Skeletal muscle cell (primary cell): ENCODE results near the gene AKTIP.
"Not testable (repeated sequence)": the region's sequence is repeated elsewhere in the genome, so short reads cannot be mapped to it uniquely, and the experiment has no call there.

ENCODE experiments used
- DNase-seq: peaks from one replicate; pipeline ENCODE4 v3.0.0-alpha.2; 2010; ENCODE audit warnings: low read depth
- H3K4me3 ChIP-seq: 2 replicates; pipeline ENCODE4 v1.5.1; 2011; ENCODE audit warnings: low read depth, mild to moderate bottlenecking, control low read depth, low read length, moderate library complexity

Gene AKTIP

DNA sequence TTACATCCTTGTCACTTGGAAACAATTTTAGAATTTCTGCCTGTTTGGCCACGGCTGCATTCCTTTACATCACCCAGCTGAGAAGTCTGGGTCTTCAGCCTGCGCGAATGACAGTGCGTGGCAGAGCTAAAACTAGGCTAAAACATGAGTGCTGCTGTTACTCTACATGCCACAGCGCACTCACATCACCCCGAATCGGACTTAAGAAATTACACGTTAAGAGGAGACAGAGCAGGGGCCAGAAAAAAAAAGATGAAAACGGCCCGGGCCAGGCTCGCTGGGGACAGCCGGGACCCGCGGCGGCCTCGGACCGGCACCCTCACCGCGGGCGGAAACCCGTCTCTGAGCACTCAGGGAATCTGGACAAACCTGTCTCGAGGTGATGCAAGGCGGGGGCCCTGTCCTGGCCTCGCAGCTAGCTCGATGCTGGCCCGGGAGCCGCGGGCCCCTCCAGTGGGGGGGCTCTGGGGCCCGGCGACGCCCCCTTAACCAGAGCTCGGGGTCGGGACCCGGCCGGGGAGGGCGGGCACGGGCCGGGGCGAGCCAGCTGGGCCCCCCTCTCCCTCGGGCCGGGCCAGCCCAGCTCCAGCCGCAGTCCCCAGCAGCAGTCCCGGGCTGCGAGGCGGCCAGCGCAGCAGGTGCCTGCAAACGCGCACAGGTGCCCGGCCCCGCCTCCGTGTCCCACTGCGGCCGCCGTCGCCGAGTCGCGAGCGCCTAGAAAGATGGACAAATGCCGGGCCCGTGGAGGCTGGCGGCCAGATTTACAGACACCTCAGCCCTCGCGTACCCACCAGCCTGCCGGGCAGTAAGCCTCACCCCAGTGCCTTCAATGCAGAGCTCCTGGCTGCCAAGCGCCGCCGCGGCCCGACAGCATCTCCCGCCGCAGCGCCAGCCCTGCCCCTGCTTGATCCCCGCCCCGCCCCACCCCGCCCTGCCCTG is at the start of gene AKTIP:
Gene AKTIP, minus strand, starts transcription at position 879 of the 939 bp plus-strand sequence. CDS start 2,950 bp downstream, outside the sequence.
- peak within 1 kb of the TSS; percentile 79 for H3K4me3 ChIP-seq
- no peak for DNase-seq

- DNase-seq, result peak; percentile 70
- H3K4me3 ChIP-seq, result no peak overlapping the region
These were observed 47.1 kb upstream of the AKTIP start for GRCh38 chr16:53549970-53550690.

DNA sequence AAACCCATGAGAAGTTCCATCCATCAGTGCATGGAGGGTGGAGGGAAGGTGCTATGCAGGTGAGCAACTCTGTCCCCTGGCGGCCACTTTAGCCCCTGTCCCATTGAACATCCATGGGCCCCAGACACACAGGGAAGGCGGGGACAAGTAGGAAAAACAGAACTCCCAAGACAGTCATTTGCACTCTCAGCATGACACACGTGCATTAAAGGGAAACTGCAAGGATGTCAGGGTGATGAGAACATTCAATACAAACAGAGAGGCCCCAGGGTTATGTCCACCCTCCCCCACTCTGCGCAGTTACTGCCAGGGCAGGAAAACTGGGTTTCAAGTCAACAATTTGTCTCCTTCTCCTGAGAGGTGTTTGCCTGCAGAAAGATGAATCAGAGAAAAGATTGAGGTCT is 44.0 kb upstream of the AKTIP start:
- DNase-seq, result peak; percentile 60
- no peak overlapping the region for H3K4me3 ChIP-seq

- H3K4me3 ChIP-seq, result no peak overlapping the region
- no peak for DNase-seq
These were observed 42.4 kb upstream of the AKTIP start for GRCh38 chr16:53545433-53545832.

DNA sequence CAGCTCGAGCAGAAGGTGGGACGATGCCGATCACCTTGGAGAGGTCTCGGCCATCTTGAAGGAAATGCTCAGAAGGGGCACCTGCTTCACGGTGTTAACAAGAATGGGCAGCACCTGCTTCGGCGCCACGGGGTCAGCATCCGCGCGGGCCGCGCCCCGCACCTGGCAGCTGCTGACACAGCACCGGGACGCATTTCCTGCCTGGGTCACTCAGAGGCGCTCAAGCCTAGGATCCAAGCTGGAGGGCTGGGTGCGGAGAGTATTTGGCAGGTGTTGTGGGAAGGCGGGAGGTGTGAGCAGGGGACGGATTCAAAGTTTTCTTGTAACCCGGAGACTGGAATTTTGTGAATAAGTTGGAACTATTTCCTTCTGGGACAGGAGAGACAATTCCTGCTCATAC is 39.3 kb upstream of the AKTIP start:
- no peak for DNase-seq
- no peak overlapping the region for H3K4me3 ChIP-seq

GRCh38 chr16:53541326-53541725 is 38.3 kb upstream of the AKTIP start:
- peak; percentile 87 for DNase-seq
- H3K4me3 ChIP-seq, result no peak overlapping the region

DNA sequence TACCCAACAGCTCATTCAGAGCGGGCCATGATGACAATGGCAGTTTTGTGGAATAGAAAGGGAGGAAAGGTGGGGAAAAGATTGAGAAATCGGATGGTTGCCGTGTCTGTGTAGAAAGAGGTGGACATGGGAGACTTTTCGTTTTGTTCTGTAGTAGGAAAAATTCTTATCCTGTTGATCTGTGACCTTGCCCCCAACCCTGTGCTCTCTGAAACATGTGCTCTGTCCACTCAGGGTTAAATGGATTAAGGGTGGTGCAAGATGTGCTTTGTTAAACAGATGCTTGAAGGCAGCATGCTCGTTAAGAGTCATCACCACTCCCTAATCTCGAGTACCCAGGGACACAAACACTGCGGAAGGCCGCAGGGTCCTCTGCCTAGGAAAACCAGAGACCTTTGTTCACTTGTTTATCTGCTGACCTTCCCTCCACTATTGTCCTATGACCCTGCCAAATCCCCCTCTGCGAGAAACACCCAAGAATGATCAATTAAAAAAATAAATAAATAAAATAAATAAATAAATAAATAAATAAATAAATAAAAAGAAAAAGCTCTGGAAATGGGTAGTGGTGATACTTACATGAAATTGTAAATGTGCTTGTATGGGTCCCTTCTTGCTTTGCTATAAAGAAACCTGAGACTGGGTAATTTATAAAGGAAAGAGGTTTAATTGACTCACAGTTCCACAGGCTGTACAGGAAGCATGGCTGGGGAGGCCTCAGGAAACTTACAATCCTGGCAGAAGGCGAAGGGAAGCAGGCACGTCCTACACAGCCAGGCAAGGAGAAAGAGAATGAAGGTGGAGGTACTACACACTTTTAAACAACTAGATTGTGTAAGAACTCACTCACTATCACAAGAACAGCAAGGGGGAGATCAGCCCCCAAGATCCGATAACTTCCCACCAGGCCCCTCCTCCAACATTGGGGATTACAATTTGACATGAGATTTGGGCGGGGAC is 37.0 kb upstream of the AKTIP start:
- not testable (repeated sequence) for DNase-seq, H3K4me3 ChIP-seq

DNA sequence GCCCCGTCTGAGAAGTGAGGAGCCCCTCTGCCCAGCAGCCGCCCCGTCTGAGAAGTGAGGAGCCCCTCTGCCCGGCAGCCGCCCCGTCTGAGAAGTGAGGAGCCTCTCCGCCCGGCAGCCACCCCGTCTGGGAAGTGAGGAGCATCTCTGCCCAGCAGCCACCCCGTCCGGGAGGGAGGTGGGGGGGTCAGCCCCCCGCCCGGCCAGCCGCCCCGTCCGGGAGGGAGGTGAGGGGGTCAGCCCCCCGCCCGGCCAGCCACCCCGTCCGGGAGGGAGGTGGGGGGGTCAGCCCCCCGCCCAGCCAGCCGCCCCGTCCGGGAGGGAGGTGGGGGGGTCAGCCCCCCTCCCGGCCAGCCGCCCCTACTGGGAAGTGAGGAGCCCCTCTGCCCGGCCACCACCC is 36.3 kb upstream of the AKTIP start:
- DNase-seq, H3K4me3 ChIP-seq: not testable (repeated sequence)

GRCh38 chr16:53537626-53538025 is 34.6 kb upstream of the AKTIP start:
- DNase-seq, result no peak

GRCh38 chr16:53534206-53534605 is 31.2 kb upstream of the AKTIP start:
- no peak overlapping the region for H3K4me3 ChIP-seq

More at GRCh38 chr16:53537626-53538025, 34.6 kb upstream of the AKTIP start:
- no peak overlapping the region for H3K4me3 ChIP-seq

GRCh38 chr16:53530741-53531140 is 27.7 kb upstream of the AKTIP start:
- no peak overlapping the region for H3K4me3 ChIP-seq
- DNase-seq, result no peak

More at GRCh38 chr16:53534206-53534605, 31.2 kb upstream of the AKTIP start:
- DNase-seq, result no peak

- DNase-seq, result no peak
- H3K4me3 ChIP-seq, result no peak overlapping the region
These were observed 27.0 kb upstream of the AKTIP start for GRCh38 chr16:53530046-53530445.

DNA sequence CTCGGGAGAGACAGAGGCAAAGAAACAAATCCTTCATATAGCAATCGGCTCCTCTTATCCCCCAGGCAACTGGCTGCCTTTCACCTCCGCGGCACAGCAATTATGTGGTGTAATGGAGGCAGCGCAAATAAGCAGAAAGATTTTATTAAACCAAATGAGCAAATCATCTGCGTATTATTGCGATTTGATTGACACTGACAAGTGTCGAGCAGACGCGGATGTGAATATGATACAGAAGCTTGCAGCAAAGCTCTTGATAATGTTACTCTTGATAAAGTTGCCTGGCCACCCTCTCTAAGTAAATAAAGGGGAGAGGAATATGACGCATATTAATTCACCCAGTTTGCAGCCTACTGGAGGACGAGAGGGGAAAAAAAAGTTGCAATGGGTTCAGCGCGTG is 26.5 kb upstream of the AKTIP start:
- no peak overlapping the region for H3K4me3 ChIP-seq
- no peak for DNase-seq

DNA sequence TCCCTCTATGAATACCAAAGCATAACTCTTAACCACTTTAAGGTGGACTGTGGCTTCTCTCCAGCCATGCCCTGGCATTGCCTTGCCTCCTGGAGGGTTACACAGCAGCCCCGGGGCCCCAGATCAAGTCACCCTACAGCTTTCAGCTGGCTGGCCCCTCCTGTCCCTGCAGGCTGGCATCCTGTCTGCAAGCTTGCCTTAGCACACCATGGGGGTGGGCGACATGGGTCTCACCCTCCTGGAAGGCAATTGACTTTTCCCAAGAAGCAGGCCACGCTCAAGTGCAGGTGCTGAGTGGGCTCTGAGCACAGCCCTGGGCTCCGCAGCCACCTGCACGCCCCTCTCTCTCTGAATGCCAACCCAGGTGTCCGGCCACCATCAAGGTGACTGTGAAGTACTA is 25.8 kb upstream of the AKTIP start:
- DNase-seq, result no peak
- no peak overlapping the region for H3K4me3 ChIP-seq

GRCh38 chr16:53523971-53524548 is 21.1 kb upstream of the AKTIP start:
- no peak overlapping the region for H3K4me3 ChIP-seq
- no peak for DNase-seq

- H3K4me3 ChIP-seq, result no peak overlapping the region
- no peak for DNase-seq
These were observed 20.3 kb upstream of the AKTIP start for GRCh38 chr16:53523126-53523804.

GRCh38 chr16:53519417-53520091 is 16.5 kb upstream of the AKTIP start:
- DNase-seq, result no peak
- no peak overlapping the region for H3K4me3 ChIP-seq
